K562 (cell line): ENCODE measurements around the gene CSMD2. TPM values are rescaled to one million over a fixed set of nuclear protein-coding genes. Genes with fewer than 3 reads are reported as not detected.

Experiments
- ATAC-seq: fragments of 200-7000 bp; cut with Tn5 transposase; 3 replicates; pipeline ENCODE4 v1.9.1; 2020; ENCODE audit warnings: moderate library complexity
- BruUV-seq: library from RNA; stranded (reverse); fragments of 400-500 nt; replicated peaks from 2 replicates; lab custom pipeline; 2021; lab: Mats Ljungman, UMichigan
- CTCF ChIA-PET: fragments of 300-600 bp; formaldehyde crosslinking; extraction: SDS; loops from one replicate; lab custom pipeline; 2021; ENCODE audit warnings: low intra/inter-chr PET ratio; lab: Yijun Ruan, JAX
- POLR2A ChIA-PET: fragments of 300-600, 350-650 bp; sonication (Branson Sonifier 250); formaldehyde crosslinking; extraction: SDS; loops from one replicate; lab custom pipeline; 2021; ENCODE audit warnings: antibody characterized with exemption, inconsistent platforms; lab: Yijun Ruan, JAX
- DNase-seq, 4 experiments: peaks; one replicate each; pipeline versions ENCODE4 v3.0.0 to v3.0.0-alpha.2; 2011 to 2018; ENCODE audit warnings: low spot score in 3 of 4, mixed read lengths in 3 of 4; ENCODE audit errors: extremely low read depth in 1 of 4
- FAIRE-seq: peaks from 2 replicates; lab custom pipeline; 2011; peaks lifted over from hg19 to GRCh38; lab: Jason Lieb, UNC
- H2AFZ ChIP-seq: 2 replicates; pipeline ENCODE4 v1.6.0; 2011; ENCODE audit warnings: low read depth, low read length, control low read depth, inconsistent platforms
- H3K27ac ChIP-seq: fragments of 200-600 bp; 3 replicates; pipeline ENCODE4 v1.8.0; 2011; ENCODE audit warnings: low read depth, mild to moderate bottlenecking, control low read depth, inconsistent platforms, low read length, moderate library complexity, mixed read lengths; ENCODE audit errors: extremely low read depth
- H3K27me3 ChIP-seq, 2 experiments: fragments of 300-600 bp in 1 of 2; 2 replicates in 1 of 2; 3 replicates in 1 of 2; pipeline versions ENCODE4 v1.6.0 to v1.8.0; 2011; ENCODE audit warnings: inconsistent platforms in 2 of 2, low read length in 2 of 2, mild to moderate bottlenecking in 1 of 2, mixed read lengths in 1 of 2, moderate library complexity in 1 of 2; ENCODE audit not compliant: control insufficient read depth in 2 of 2, insufficient read depth in 2 of 2
- H3K36me3 ChIP-seq: fragments of 300-600 bp; 3 replicates; pipeline ENCODE4 v1.8.0; 2011; ENCODE audit warnings: mild to moderate bottlenecking, low read length, inconsistent platforms; ENCODE audit not compliant: control insufficient read depth, insufficient read depth
- H3K4me1 ChIP-seq, 2 experiments: fragments of 200-600 bp in 1 of 2; replicated peaks in 1 of 2; 2 replicates in 1 of 2; 3 replicates in 1 of 2; pipeline versions ENCODE4 v1.5.1 to v1.8.0; 2011; ENCODE audit warnings: inconsistent platforms in 2 of 2, low read length in 2 of 2, mild to moderate bottlenecking in 1 of 2, mixed read lengths in 1 of 2, moderate library complexity in 1 of 2; ENCODE audit not compliant: control insufficient read depth in 2 of 2, insufficient read depth in 2 of 2
- H3K4me2 ChIP-seq: 2 replicates; pipeline ENCODE4 v1.6.1; 2011; ENCODE audit warnings: low read length, control low read depth, inconsistent platforms, mixed read lengths; ENCODE audit not compliant: insufficient read depth
- H3K4me3 ChIP-seq: fragments of 200-600 bp; sonication (generic), shearing (Covaris generic); 2 replicates; pipeline ENCODE4 v1.5.1; 2016; ENCODE audit warnings: control low read depth, inconsistent platforms
- H3K79me2 ChIP-seq: fragments of 200-600 bp; 3 replicates; pipeline ENCODE4 v1.8.0; 2011; ENCODE audit warnings: low read length, inconsistent platforms; ENCODE audit not compliant: control insufficient read depth, insufficient read depth
- H3K9ac ChIP-seq, 2 experiments: 2 replicates each; pipeline versions ENCODE4 v1.6.0 to v1.6.1; 2011; ENCODE audit warnings: low read depth in 2 of 2, low read length in 2 of 2, control low read depth in 1 of 2, inconsistent platforms in 1 of 2, mild to moderate bottlenecking in 1 of 2, mixed read lengths in 1 of 2; ENCODE audit not compliant: insufficient read depth in 1 of 2
- H3K9me1 ChIP-seq: one replicate; pipeline ENCODE4 v1.6.0; 2011; ENCODE audit warnings: inconsistent platforms, mild to moderate bottlenecking, low read length, moderate library complexity; ENCODE audit not compliant: control insufficient read depth, insufficient read depth
- H3K9me3 ChIP-seq: replicated peaks from 2 replicates; pipeline ENCODE4 v1.5.1; 2011; ENCODE audit warnings: low read depth, low read length, inconsistent platforms; ENCODE audit not compliant: control insufficient read depth, insufficient read depth
- H4K20me1 ChIP-seq: replicated peaks from 2 replicates; pipeline ENCODE4 v1.6.1; 2011; ENCODE audit warnings: low read length, inconsistent platforms, mixed read lengths; ENCODE audit not compliant: control insufficient read depth, insufficient read depth
- ELF1 ChIP-seq: fragments of 200-800 bp; sonication (Bioruptor generic); IDR thresholded peaks from 2 replicates; pipeline ENCODE4 v1.6.1; 2016; ENCODE audit warnings: missing genetic modification characterization, missing compliant biosample characterization
- FOXK1 ChIP-seq: sonication (generic); formaldehyde crosslinking; IDR thresholded peaks from 2 replicates; pipeline ENCODE4 v1.8.0; 2022; ENCODE audit warnings: missing genetic modification reagents, mild to moderate bottlenecking, borderline replicate concordance
- MECOM ChIP-seq: fragments of 250-450 bp; sonication (Bioruptor Pico); IDR thresholded peaks from 2 replicates; pipeline ENCODE4 v1.8.0; 2022; ENCODE audit warnings: inconsistent platforms
- MTA3 ChIP-seq: fragments of 450-650 bp; formaldehyde crosslinking; IDR thresholded peaks from 2 replicates; pipeline ENCODE4 v1.6.1; 2017; ENCODE audit warnings: mild to moderate bottlenecking, borderline replicate concordance
- NCOA6 ChIP-seq: fragments of 450-650 bp; IDR thresholded peaks from 2 replicates; pipeline ENCODE4 v1.6.1; 2017; ENCODE audit warnings: mild to moderate bottlenecking
- NFE2 ChIP-seq: IDR thresholded peaks from 2 replicates; pipeline ENCODE4 v1.6.1; 2014; ENCODE audit warnings: antibody characterized with exemption, low read depth
- SETDB1 ChIP-seq: IDR thresholded peaks from one replicate; pipeline ENCODE4 v1.6.1; 2012; ENCODE audit warnings: low read length, control low read depth, inconsistent platforms
- STAT5B ChIP-seq: fragments of 250-450 bp; sonication (Bioruptor Pico); IDR thresholded peaks from 2 replicates; pipeline ENCODE4 v1.8.0; 2021; ENCODE audit warnings: mild to moderate bottlenecking, inconsistent platforms
- THAP7 ChIP-seq: fragments of 250-450 bp; sonication (Bioruptor Pico); IDR thresholded peaks from 2 replicates; pipeline ENCODE4 v1.5.0; 2021
- TSC22D4 ChIP-seq: fragments of 450-650 bp; IDR thresholded peaks from 2 replicates; pipeline ENCODE4 v1.6.1; 2016; ENCODE audit warnings: missing genetic modification characterization, missing biosample characterization, control low read depth
- ZNF561 ChIP-seq: fragments of 450-650 bp; formaldehyde crosslinking; conservative IDR thresholded peaks from 2 replicates; pipeline ENCODE4 v1.4.0; 2020; ENCODE audit warnings: mild to moderate bottlenecking, moderate library complexity
- ZNF707 ChIP-seq: fragments of 250-450 bp; sonication (Bioruptor Pico); conservative IDR thresholded peaks from 2 replicates; pipeline ENCODE4 v1.8.0; 2022; ENCODE audit warnings: inconsistent platforms, mild to moderate bottlenecking, moderate library complexity
- ZSCAN32 ChIP-seq: fragments of 450-650 bp; formaldehyde crosslinking; IDR thresholded peaks from 2 replicates; pipeline ENCODE4 v1.4.0; 2020; ENCODE audit warnings: mild to moderate bottlenecking, moderate library complexity
- WGBS: fragments of 100-300 bp; shearing (Covaris generic); methylation state at CpG from one replicate; pipeline ENCODE4 v1.1.6; 2016; ENCODE audit warnings: low coverage, mixed read lengths; ENCODE audit not compliant: insufficient coverage; ENCODE audit errors: missing lambda C conversion rate; 5-methylcytosine and 5-hydroxymethylcytosine counted together
- in situ Hi-C: fragments of 300-500 bp; cut with MboI; formaldehyde crosslinking; loops from 4 replicates; pipeline ENCODE4 v1.15.0; 2018; ENCODE audit warnings: inconsistent platforms, mixed read lengths
- intact Hi-C: fragments of 100-400 bp; cut with micrococcal nuclease; formaldehyde crosslinking; loops from 2 replicates; pipeline ENCODE4 v1.14.2; 2022
- polyA plus RNA-seq, 8 experiments: library from polyadenylated mRNA; depleted of rRNA in 4 of 8; stranded (reverse) in 5 of 8; unstranded in 3 of 8; fragments of >200 nt; fragmentation: Nextera tagmentation in 2 of 8; fragmentation: Illumina TruSeq in 1 of 8; extraction: Ambion mirVana in 2 of 8; extraction: Trizol in 1 of 8; gene quantifications; 2 replicates each; pipeline versions ENCODE4 v1.2.1 to v1.2.3, GENCODE V29; 2011 to 2014; ENCODE audit warnings: inconsistent platforms in 1 of 8, missing spikeins in 1 of 8
- total RNA-seq, 7 experiments: library from RNA; depleted of rRNA in 6 of 7; stranded (reverse); fragments of >200 nt in 6 of 7; fragmentation: Illumina TruSeq in 2 of 7; extraction: Trizol in 2 of 7; gene quantifications; 2 replicates each; pipeline versions ENCODE4 v1.2.1 to v1.2.3, GENCODE V29; 2011 to 2021; ENCODE audit warnings: low replicate concordance in 1 of 7

Gene CSMD2
- total and polyA plus RNA-seq, 9 of the 15 experiments (the other 6 are each of a cell fraction or from before 2014, with no cell fraction given): not detected

DNA sequence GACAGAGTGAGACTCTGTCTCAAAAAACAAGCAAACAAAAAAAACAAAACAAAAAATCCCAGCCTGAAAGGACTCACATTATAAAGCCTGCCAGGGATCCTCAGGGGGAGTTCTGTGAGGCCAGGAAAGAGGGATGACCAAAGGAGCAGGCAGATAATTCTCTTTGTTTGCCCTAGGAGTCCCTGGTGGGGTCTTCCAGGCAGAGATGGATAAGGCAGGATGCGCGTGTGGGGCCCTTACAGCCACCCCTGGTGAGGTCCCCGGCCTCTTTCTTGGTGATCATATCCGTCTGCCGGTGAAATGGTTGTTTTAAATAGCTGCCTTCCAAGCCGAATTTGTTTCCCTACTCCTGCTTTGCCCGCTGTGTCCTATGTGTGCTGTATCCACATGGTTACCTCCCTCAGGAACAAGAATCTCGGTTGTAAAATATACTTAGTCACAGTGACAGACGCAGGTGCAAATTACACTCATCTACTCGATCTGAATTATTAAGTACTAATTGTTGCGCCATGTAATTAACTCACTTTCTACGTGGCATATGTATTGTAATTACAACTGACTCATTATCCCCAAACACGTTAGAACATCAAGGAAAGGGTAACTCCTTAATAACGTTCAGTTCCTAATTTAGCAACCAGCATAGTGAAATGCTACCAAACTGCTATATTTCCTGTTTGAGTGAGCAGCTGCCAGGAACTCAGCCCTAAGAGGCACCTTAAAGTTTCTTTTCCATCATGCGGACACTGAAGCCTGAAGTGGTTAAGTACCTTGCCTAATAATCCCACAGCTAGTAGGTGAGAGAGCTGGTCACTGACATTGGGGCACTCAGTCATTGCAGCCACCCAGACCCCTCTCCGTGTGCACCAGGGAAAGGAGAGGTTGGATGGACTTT, 586.2 kb downstream of the CSMD2 start:
- WGBS: 0% methylated on average over 15 of the region's 16 CpGs
- Histone ChIP-seq H3K27me3 (peaks cover 15 to 44% of the 10 kb centered on the region in 2 experiments; a peak in 3 of 5 replicates), H3K79me2 (no peaks in the 10 kb centered on the region), H3K36me3 (no peaks in the 10 kb centered on the region), H3K27ac (no peak overlapping the region), H2AFZ (no peak overlapping the region), H3K9me3 (no peaks in the 10 kb centered on the region), H3K9ac (no peak overlapping the region), H3K4me3 (no peak overlapping the region), H4K20me1 (no peaks in the 10 kb centered on the region), H3K4me1 (no peaks in the 10 kb centered on the region), H3K9me1 (no peaks in the 10 kb centered on the region), H3K4me2 (no peak overlapping the region)
- in situ Hi-C loops (no loop called here), intact Hi-C loops (no loop called here)
- TF ChIP-seq STAT5B (CRISPR knock-in tag) (no peak), ZNF561 (no peak)
- no TSS peak for BruUV-seq
- ChIA-PET POLR2A (interaction anchor here (0.6 to 1.4 kb wide), 3 partner anchors 9 to 50 kb away, joined by 3 to 4 read pairs (median 3); no protein-coding TSS in a partner anchor), CTCF (no interaction called here)
- no peak for DNase-seq
- FAIRE-seq: no peak
- no peak for ATAC-seq

DNA sequence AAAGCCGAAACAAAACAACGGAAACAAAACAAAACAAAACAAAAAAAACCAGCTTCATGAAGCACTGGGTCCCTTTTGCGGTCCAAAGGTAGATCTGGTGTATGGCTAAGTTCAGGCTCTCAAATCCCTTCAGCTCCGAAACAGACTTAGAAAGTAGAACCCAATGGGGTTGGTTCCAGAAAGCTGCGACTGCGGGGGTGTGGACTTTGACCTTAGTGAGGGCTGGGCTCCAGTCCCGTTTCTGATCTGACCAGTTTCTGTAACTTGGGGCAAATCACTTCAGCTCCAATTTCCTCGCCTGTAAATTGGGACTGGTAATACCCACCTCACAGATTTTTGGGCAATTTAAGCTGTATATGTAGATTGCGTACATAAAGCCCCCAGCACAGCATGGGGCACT, 587.4 kb downstream of the CSMD2 start:
- in situ Hi-C loops (no loop called here), intact Hi-C loops (no loop called here)
- Histone ChIP-seq H3K79me2 (no peaks in the 10 kb centered on the region), H3K4me3 (no peak overlapping the region), H3K9ac (no peak overlapping the region), H3K9me1 (no peaks in the 10 kb centered on the region), H4K20me1 (no peaks in the 10 kb centered on the region), H3K9me3 (no peaks in the 10 kb centered on the region), H3K27me3 (peaks cover 15 to 39% of the 10 kb centered on the region in 2 experiments; a peak in 3 of 5 replicates), H3K4me2 (no peak overlapping the region), H3K36me3 (no peaks in the 10 kb centered on the region), H2AFZ (no peak overlapping the region), H3K27ac (no peak overlapping the region), H3K4me1 (no peaks in the 10 kb centered on the region)
- FAIRE-seq: no peak
- no peak for DNase-seq
- 1% methylated on average over 9 of the region's 9 CpGs for WGBS
- no TSS peak for BruUV-seq
- CTCF ChIA-PET: interaction anchor here (0.5 kb wide), 1 partner anchor 102 kb away, joined by 3 read pairs; no protein-coding TSS in a partner anchor
- ATAC-seq: no peak
- POLR2A ChIA-PET: interaction anchor here (0.6 kb wide), 1 partner anchor 1000 kb away, joined by 3 read pairs; no protein-coding TSS in a partner anchor
- no peak for TF ChIP-seq MTA3
- TF ChIP-seq ZNF707 (CRISPR knock-in tag): no peak
- TF ChIP-seq SETDB1: no peak
- no peak for TF ChIP-seq ZSCAN32 (CRISPR knock-in tag)
- TF ChIP-seq ELF1 (tag): no peak
- no peak for TF ChIP-seq TSC22D4
- TF ChIP-seq NFE2: no peak
- no peak for TF ChIP-seq THAP7 (CRISPR knock-in tag)
- TF ChIP-seq MECOM: no peak
- no peak for TF ChIP-seq NCOA6
- TF ChIP-seq FOXK1 (CRISPR knock-in tag): no peak
